Cortex of kidney (tissue), 1 donor: ENCODE data around the gene FCN3.

Source experiments
- DNase-seq: peaks from one replicate; lab custom pipeline; 2025; lab: John Stamatoyannopoulos, UW

The FCN3 gene

GRCh38 chr1:27341525-27342252 is 32.9 kb downstream of the FCN3 start, which contains the start of gene SYTL1:
TSS of gene SYTL1 (plus strand) at chr1:27342022. CDS start at chr1:27345335, 3,313 bp downstream.
- DNase-seq: no peak

GRCh38 chr1:27339213-27339612 is 35.4 kb downstream of the FCN3 start:
- no peak for DNase-seq

- DNase-seq: no peak
Measured at GRCh38 chr1:27338751-27339150, 35.9 kb downstream of the FCN3 start.

- DNase-seq: no peak
Measured at GRCh38 chr1:27336756-27337155, 37.9 kb downstream of the FCN3 start.

DNA sequence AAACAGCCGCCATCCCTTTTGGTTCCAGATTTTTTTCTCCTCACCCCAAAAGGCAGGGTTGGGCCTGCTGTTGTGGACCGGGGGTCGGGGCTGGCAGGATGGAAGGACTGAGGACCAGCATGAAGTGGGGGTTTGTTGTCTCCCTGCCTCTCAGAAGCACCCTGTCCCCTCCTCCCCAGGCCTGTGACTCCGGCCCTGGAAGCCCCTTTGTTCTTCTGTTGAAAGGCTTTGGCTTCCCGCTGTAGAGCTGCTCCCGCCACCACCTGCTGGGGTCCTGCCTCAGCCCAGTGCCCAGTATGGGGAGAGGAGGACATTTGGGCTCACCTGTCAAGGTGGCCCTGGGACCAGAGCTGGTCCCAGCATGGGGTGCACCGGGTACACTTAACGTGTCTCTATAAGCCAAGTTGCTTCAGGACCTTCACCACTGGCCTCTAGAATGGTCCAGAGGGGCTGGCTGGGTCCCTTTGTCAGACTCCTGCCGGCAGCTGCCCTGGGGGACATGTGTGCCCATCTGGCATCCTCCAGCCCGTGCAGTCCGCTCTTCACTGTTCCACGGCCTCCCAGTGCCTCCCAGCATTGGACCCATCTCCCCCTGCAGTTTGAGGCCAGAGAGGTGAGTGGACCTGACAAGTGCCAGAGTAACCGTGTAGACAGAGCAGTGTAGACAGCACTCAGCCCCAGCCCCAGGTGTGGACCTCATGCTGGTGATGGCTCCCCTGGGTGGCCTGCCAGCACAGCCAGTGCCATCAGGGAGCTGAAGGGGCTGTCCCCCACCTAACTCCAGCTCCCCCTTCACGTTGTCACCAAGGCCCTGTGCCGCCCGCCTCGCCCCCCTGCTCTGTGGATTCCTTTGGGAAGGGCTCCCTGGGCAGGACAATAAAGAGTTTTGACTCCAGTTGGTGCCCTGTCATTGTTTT is 38.9 kb downstream of the FCN3 start:
- DNase-seq: no peak

- no peak for DNase-seq
Measured at GRCh38 chr1:27333717-27334279, 40.8 kb downstream of the FCN3 start.

DNA sequence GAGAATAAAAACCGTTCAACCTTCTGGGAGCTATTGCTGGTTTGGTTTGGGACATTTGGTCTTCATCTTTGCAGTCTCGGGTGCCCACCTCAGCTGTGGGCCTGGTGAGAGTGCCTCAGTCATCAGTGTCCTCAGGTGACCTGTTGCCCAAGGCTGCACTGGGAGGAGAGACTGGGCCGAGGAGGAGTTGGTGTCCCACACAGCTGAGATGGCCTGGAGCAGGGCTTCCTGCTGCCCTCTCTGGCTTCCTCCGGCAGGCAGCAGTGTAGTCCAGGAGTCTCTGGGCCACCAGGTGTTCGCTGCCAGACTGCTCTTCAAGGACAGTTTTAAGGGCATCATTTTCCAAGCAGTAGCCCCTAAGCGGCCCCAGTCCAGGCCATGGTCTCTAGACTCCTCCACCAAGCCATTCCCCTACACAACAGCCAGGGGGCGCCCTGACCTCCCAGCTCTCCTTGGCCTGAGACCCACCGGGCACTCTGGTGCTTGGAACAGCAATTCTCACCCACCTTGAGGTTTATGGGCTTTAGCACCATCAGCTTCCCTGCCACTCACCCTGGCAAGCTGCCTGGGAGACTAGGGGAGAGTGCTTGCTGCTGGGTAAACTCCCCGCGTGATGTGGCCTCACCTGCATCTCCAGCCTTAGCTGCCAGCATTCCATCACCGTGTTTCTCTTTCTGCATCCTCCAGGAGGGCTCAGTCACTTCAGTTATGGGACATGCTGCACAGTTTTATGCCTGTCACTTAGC is 41.9 kb downstream of the FCN3 start:
- DNase-seq: no peak

DNA sequence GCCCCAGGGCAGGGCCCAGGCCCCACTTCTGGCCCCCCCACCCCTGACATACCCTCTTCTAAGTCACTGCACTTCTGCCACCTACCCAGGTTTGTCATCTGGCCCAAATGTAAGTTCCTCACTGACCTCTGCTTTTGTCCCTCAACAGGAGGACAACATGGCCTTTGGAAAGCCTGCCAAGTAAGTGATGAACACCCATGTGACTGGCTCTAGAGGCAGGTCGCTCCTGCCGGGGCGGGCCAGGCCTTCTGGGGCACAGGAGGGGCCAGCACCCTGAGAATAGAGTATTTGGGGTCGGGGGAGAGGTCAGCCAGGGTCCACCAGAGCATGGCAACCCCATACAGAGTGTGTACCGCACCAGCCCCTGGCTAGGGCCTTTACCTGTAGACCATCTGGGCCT is 42.7 kb downstream of the FCN3 start:
- no peak for DNase-seq

GRCh38 chr1:27331426-27331825 is 43.2 kb downstream of the FCN3 start:
- no peak for DNase-seq

GRCh38 chr1:27330786-27331185 is 43.8 kb downstream of the FCN3 start:
- no peak for DNase-seq

DNA sequence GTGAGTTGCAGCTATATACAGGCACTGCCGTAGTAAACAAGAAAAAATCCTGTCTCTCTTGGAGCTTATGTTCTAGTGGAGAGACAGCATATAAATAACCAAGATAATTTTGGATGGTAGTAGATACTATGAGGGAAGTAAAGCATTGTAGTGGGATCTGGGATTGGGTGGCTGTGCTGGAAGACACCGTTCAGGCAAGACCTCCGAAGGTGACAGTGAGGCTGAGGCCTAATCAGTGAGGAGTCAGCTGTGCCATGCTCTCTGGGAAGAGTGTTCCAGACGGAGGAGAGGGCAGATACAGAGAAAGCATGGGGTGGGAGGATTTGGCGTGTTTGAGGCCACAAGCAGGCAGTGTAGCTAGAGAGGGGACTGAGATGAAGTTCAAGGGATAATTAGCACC is 46.7 kb downstream of the FCN3 start:
- no peak for DNase-seq

GRCh38 chr1:27325286-27325685 is 49.3 kb downstream of the FCN3 start:
- DNase-seq: no peak

- DNase-seq: no peak
Measured at GRCh38 chr1:27322569-27323240, 51.9 kb downstream of the FCN3 start.

DNA sequence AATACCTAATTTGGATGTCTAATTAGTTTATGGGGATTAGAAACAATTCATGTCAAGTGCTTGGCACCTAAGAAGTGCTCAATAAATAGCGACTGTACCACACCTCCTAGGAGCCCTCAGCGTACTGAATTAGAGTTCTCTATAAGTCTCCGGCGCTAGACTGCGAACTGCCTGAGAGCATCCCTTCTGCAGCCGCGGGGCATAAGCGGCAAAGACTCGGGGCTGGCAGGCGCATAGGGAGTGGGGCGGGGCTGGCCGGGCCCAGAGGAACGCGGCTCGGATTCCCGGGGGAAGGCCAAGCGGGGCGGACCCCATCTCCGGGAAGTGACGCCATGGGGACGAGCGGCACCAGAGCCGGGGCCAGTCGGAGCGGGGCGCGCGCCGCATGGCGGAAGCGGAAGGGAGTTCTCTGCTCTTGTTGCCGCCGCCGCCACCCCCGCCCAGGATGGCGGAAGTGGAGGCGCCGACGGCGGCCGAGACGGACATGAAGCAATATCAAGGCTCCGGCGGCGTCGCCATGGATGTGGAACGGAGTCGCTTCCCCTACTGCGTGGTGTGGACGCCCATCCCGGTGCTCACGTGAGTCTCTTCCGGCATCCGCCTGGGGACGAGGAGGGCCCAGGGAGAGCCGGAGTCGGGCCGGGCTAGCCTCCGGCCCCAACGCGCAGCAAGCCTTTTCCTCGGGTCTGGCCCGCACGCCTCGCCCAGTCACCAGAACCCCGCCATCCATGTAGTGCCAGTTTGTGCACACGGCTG is 52.6 kb downstream of the FCN3 start, which contains the start of gene TMEM222:
TMEM222 (plus strand) TSS at position 351 of the 756 bp plus-strand sequence; CDS start at position 386, 35 bp downstream.
- DNase-seq: peak; percentile 69
